ENCODE results near the gene MAPK1. TPM values are rescaled to one million over a fixed set of nuclear protein-coding genes. Genes with fewer than 3 reads are reported as not detected.
"Not testable (repeated sequence)": the region's sequence is repeated elsewhere in the genome, so short reads cannot be mapped to it uniquely, and the experiment has no call there.

Gene MAPK1
- total RNA-seq, 1 experiment from 2014 or later = 50.0 TPM

- no peak for DNase-seq (ENCODE audit: extremely low read depth, low read depth)
These were observed 18.0 kb downstream of the MAPK1 start for GRCh38 chr22:21849489-21849888.

DNA sequence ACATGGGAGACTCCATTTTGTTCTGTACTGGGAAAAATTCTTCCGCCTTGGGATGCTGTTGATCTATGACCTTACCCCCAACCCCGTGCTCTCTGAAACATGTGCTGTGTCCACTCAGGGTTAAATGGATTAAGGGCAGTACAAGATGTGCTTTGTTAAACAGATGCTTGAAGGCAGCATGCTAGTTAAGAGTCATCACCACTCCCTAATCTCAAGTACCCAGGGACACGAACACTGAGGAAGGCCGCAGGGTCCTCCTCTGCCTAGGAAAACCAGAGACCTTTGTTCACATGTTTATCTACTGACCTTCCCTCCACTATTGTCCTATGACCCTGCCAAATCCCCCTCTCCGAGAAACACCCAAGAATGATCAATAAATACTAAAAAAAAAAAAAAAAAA lies 19.4 kb downstream of the MAPK1 start:
- not testable (repeated sequence) for DNase-seq (ENCODE audit: extremely low read depth, low read depth)

DNA sequence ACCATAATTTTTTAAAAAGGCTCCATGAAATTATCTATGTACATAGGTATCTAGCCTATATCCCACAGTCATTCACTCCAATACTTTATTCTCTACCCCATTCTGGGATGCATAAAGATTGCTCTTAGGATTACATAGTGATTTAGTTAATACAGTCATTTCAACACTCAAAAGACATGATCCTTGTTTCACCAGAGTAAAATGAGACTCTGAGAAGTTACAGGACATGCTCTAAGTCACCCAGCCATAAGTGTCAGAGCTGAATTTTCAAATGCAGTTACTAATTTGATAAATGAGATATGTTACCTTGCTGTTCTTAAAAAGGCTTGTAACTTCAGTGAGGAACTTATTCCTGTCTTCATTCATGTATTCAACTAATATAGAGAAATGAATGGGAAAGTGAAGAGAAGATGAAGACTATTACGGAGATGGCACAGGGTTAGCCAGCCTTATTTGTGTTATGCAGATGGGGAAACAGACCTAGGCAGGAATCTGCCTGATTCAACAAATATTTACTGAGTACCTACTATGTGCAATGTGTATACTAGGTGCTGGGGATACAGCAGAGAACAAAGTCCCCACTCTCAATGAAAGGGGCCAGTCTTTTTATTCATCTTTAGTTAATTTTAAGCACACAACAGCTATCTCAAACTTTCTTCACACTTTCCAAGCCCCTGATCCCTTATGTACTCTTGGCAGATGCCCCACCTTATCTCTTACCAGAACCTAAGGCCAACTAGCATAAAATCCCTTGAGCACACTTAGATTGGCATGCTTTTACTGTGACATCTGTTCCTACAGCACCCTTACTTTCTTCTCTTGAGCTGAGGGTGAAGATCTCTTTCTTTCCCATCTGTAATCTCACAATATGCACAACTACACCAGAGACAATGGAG lies 21.6 kb downstream of the MAPK1 start:
- DNase-seq (ENCODE audit: extremely low read depth, low read depth) = no peak

- DNase-seq (ENCODE audit: extremely low read depth, low read depth) = no peak
These were observed 24.5 kb downstream of the MAPK1 start for GRCh38 chr22:21842946-21843345.

DNA sequence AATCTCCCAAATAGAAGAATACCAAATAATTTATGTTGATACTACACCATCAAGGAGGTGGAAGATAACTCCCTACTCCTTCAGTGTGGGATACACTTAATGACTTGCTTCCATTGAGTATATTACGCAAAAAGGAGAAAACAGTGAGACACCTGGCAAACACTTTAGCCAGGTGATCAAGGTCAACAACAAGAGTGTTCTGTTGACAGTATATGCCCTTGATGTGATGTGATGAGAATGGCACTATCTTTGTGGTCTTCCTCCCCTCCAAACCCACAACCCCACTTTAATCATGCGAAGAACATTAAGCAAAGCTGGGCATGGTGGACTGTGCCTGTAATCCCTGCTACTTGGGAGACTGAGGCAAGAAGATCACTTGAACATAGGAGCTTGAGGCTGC lies 26.0 kb downstream of the MAPK1 start:
- no peak for DNase-seq (ENCODE audit: extremely low read depth, low read depth)

DNA sequence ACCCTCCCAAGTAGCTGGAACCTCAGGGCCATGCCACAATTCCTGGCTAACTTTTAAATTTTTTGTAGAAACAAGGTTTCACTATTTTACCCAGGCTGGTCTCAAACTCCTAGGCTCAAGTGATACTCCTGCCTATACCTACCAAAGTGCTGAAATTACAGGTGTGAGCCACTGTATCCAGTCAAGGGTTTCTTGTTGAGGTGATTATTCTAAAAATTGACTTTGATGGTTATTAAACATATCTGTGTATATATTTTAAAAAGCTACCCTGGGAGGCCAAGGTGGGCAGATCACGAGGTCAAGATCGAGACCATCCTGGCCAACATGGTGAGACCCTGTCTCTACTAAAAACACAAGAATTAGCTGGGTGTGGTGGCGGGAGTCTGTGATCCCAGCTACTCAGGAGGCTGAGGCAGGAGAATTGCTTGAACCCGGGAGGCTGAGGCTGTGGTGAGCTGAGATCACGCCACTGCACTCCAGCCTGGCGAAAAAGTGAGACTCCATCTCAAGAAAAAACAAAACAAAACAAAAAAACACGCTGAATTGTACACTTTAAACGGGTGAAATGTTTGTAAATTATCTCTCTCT lies 27.1 kb downstream of the MAPK1 start:
- DNase-seq (ENCODE audit: extremely low read depth, low read depth) = no peak

- DNase-seq (ENCODE audit: extremely low read depth, low read depth) = no peak
These were observed 27.7 kb downstream of the MAPK1 start for GRCh38 chr22:21839765-21840140.

- not testable (repeated sequence) for DNase-seq (ENCODE audit: extremely low read depth, low read depth)
These were observed 28.2 kb downstream of the MAPK1 start for GRCh38 chr22:21839104-21839764.

DNA sequence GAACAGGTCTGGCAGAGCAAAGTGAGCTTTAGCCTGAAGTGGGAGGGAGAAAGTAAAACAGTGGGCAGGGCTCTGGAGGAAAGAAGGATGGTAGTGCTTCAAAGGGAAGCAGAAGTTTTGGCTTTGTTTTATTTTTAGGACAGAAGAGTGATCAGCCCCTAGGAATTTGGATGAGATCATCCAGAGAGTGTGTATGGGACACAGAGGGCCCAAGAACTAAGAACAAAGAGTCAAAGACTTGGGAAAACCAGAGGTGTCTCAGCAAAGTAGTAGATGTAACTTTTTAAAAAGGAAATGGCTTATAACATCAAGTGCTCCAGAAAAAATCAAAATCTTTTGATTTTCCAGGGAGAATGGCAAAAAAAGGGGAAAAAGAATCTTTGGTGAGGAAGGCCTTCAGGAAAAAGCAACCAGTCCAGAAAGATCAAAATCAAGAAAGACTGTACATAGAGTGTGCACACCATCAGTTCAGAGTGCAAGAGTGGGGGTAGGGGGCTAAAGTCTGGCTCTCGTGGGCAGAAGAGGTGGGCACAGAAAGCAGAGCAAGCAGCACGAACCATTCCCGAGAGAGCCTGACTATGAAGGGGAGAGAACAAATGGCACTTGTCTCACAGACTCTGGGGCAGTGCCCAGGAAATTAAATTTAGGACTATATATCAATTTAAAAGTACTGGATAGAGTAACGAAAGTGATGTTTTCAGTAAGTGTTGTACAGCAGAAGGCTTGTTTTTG lies 30.0 kb downstream of the MAPK1 start:
- DNase-seq (ENCODE audit: extremely low read depth, low read depth) = no peak

DNA sequence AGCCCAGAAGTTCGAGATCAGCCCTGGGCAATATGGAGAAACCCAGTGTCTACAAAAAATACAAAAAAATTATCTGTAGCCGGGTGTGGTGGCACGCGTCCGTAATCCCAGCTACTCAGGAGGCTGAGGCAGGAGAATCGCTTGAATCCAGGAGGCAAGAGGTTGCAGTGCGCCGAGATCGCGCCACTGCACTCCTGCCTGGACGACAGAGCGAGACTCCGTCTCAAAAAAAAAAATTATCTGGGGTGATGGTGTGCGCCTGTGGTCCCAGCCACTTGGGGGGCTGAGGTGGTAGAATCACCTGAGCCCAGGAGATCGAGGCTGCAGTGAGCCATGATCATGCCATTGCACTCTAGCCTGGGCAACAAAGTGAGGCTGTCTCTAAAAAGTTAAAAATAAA lies 31.0 kb downstream of the MAPK1 start:
- DNase-seq (ENCODE audit: extremely low read depth, low read depth) = not testable (repeated sequence)

GRCh38 chr22:21835378-21835777 lies 32.1 kb downstream of the MAPK1 start:
- DNase-seq (ENCODE audit: extremely low read depth, low read depth) = no peak

DNA sequence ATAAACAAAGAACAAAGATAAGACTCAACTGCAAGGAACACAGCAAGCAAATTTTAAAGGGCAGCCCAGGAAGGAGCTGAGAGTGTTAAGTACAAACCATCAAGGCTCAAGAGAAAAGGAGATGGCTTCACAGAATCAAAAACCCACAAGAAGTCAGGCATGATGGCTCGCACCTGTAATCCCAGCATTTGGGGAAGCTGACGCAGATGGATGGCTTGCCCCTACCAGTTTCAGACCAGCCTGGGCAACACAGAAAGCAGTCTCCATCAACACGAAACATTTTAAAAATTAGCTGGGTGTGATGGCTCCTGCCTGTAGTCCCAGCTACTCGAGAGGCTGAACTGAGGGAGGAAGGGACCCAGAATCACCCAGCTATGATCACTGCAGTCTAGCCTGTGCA lies 32.6 kb downstream of the MAPK1 start:
- no peak for DNase-seq (ENCODE audit: extremely low read depth, low read depth)

DNA sequence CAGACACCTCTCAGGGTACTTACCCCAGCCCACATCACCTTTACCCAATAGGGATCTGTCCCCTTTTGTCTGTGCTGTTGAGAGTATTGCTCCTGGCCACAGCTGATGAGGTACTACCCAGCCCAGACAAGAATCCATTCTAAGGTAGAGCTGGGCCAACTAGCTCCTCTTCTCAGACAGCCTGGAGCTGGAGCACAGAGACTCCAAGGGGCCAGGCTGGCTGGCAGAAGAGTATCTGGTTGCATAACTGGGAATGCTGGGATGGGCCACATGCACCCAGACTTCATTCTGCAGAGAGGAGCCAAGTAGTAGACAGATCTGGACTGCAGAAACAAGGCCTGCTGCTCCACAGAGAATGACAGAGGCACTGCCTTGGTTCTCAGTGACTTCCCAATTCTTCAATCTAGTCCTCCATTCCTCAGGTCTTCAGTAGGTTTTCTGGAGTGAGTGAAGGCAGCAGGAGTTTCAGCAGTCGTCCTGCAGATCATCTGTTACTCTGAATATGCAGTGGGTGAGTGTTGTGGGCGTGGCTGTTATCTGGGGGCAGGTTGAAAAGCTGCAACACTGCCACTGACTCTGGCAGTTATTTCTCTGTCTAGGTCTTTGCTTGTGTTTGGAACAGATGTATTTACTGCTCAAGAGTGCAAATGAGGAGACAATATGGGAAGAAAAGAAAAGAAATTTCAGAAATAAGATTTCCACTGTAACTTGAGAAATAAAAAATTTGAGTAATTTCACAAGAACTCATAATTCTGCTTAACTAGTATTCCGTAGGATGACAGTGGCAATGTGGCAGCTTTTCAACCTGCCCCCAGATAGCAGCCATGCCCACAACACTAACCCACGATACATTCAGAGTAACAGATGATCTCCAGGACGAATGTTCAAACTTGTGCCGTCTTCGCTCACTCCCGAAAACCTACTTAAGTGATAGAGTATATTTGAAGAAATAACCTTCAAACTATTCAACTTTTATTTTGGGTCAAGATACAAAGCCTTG lies 34.9 kb downstream of the MAPK1 start:
- no peak for DNase-seq (ENCODE audit: extremely low read depth, low read depth)

GRCh38 chr22:21829523-21829922 lies 37.9 kb downstream of the MAPK1 start:
- no peak for DNase-seq (ENCODE audit: extremely low read depth, low read depth)

GRCh38 chr22:21828268-21828638 lies 39.2 kb downstream of the MAPK1 start:
- no peak for DNase-seq (ENCODE audit: extremely low read depth, low read depth)

DNA sequence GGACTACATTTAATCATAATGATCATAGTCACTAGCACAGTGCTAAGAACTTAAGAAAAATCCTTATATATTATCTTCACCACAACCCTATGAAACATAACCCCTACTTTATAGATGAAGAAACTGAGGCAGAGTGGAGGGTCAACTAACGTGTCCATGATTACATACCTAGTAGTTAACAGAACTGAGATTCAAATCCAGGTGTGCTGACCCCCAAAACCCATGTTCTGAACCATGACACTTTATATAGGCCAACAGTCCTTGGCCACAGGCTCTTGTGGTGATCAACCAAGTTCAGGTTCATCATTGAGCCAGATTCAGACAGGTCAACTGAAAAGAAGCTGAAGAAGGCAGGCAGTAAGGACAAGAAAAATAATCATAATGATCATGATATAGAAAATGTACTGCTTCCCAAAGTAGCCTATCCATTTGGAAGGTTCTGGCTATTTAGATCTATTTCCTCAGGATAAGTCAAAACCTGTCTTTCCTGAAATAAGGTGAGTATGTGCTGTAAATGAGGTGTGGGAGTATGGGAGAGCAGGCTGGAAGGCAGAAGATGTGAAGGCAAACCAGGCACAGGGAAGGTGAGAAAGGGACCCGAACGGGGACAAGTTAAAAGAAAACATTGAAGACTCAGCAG lies 39.7 kb downstream of the MAPK1 start:
- no peak for DNase-seq (ENCODE audit: extremely low read depth, low read depth)

- DNase-seq (ENCODE audit: extremely low read depth, low read depth) = no peak
These were observed 41.2 kb downstream of the MAPK1 start for GRCh38 chr22:21826204-21826603.

- not testable (repeated sequence) for DNase-seq (ENCODE audit: extremely low read depth, low read depth)
These were observed 42.5 kb downstream of the MAPK1 start for GRCh38 chr22:21824962-21825361.

DNA sequence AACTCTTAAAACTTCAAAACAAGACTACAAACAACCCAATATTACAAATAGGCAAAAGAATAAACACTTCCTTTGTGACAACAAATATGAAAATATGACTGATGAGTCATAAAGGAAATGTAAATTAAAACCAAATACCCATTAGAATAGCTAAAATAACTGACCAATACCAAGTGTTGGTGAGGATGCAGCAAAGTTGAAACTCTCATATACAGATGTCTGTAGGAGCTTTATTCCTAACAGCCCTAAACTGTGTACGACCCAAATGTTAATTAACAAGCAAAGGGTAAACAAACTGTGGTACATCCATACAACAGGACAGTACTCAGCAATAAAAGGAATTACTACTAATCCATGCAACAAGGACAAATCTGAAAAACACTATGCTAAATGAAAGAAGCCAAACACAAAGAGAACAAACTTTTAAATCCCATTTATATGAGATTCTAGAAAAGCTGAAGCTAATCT lies 43.0 kb downstream of the MAPK1 start:
- DNase-seq (ENCODE audit: extremely low read depth, low read depth) = no peak

Measured in NCI-H460 (cell line).